Activated naive CD4-positive, alpha-beta T cell treated with anti-CD3 and anti-CD28 coated beads for 36 hours (primary cell): ENCODE measurements around the gene PDIA2. TPM values are rescaled to one million over a fixed set of nuclear protein-coding genes. Genes with fewer than 3 reads are reported as not detected.

Experiments
- CTCF ChIA-PET: fragments of 350-600 bp; sonication (Branson Sonifier 250); formaldehyde crosslinking; loops from one replicate; lab custom pipeline; 2021; ENCODE audit warnings: antibody characterized with exemption; lab: Charles Lee
- DNase-seq: peaks from one replicate; pipeline ENCODE4 v3.0.0-alpha.2; 2020
- H3K27ac Mint-ChIP-seq: one replicate; pipeline ENCODE4 v1.8.0; 2021; ENCODE audit warnings: mild to moderate bottlenecking, mixed read lengths
- H3K27me3 Mint-ChIP-seq: one replicate; pipeline ENCODE4 v1.8.0; 2021; ENCODE audit warnings: low read depth, mixed read lengths
- H3K36me3 Mint-ChIP-seq: one replicate; pipeline ENCODE4 v1.8.0; 2021; ENCODE audit warnings: low read depth, mixed read lengths
- H3K4me1 Mint-ChIP-seq: one replicate; pipeline ENCODE4 v1.8.0; 2021; ENCODE audit warnings: low read depth, mixed read lengths
- H3K4me3 Mint-ChIP-seq: one replicate; pipeline ENCODE4 v1.8.0; 2021; ENCODE audit warnings: mild to moderate bottlenecking, moderate library complexity, mixed read lengths
- H3K9me3 Mint-ChIP-seq: one replicate; pipeline ENCODE4 v1.8.0; 2021; ENCODE audit warnings: mixed read lengths
- intact Hi-C: fragments of 100-400 bp; cut with micrococcal nuclease; formaldehyde crosslinking; loops from one replicate; pipeline ENCODE4 v1.15.1; 2023
- total RNA-seq, 2 experiments: library from RNA; stranded (reverse); gene quantifications; one replicate each; pipeline ENCODE4 v1.2.3, GENCODE V29; 2021

The PDIA2 gene
- total RNA-seq, 2 experiments from 2014 or later: not detected

GRCh38 chr16:286491-287297 is 3.7 kb downstream of the PDIA2 start:
- Mint-ChIP-seq H3K9me3 (no peaks in the 10 kb centered on the region), H3K4me3 (no peak overlapping the region), H3K36me3 (peaks cover 3% of the 10 kb centered on the region), H3K27me3 (no peaks in the 10 kb centered on the region), H3K27ac (no peak overlapping the region), H3K4me1 (no peaks in the 10 kb centered on the region)
- DNase-seq: no peak
- CTCF ChIA-PET: interaction anchor here (1.0 kb wide), 2 partner anchors 56 to 58 kb away, joined by 3 read pairs; partner anchors contain the start of gene LUC7L
- intact Hi-C loops: no loop called here

- Mint-ChIP-seq H3K27me3 (no peaks in the 10 kb centered on the region), H3K9me3 (no peaks in the 10 kb centered on the region), H3K36me3 (peaks cover 3% of the 10 kb centered on the region), H3K27ac (no peak overlapping the region), H3K4me3 (no peak overlapping the region), H3K4me1 (no peaks in the 10 kb centered on the region)
- CTCF ChIA-PET: interaction anchor here (1.0 kb wide), 1 partner anchor 58 kb away, joined by 3 read pairs; the partner anchor contains the start of gene LUC7L
- DNase-seq: no peak
- intact Hi-C loops: no loop called here
Measured at GRCh38 chr16:287298-287811, 4.4 kb downstream of the PDIA2 start.

GRCh38 chr16:287981-288920 is 5.3 kb downstream of the PDIA2 start:
- no peak for DNase-seq
- H3K9me3 Mint-ChIP-seq: no peaks in the 10 kb centered on the region
- no peak overlapping the region for H3K27ac Mint-ChIP-seq
- no peak overlapping the region for H3K4me3 Mint-ChIP-seq
- no peaks in the 10 kb centered on the region for H3K27me3 Mint-ChIP-seq
- intact Hi-C loops: no loop called here
- no peaks in the 10 kb centered on the region for H3K4me1 Mint-ChIP-seq
- CTCF ChIA-PET: no interaction called here
- H3K36me3 Mint-ChIP-seq: peaks cover 3% of the 10 kb centered on the region

GRCh38 chr16:289395-289997 is 6.5 kb downstream of the PDIA2 start:
- intact Hi-C loops: no loop called here
- H3K27ac Mint-ChIP-seq: no peak overlapping the region
- H3K9me3 Mint-ChIP-seq: no peaks in the 10 kb centered on the region
- H3K27me3 Mint-ChIP-seq: no peaks in the 10 kb centered on the region
- CTCF ChIA-PET: no interaction called here
- H3K36me3 Mint-ChIP-seq: peaks cover 4% of the 10 kb centered on the region
- H3K4me3 Mint-ChIP-seq: no peak overlapping the region
- DNase-seq: no peak
- H3K4me1 Mint-ChIP-seq: no peaks in the 10 kb centered on the region

GRCh38 chr16:290015-290680 is 7.2 kb downstream of the PDIA2 start:
- Mint-ChIP-seq H3K9me3 (no peaks in the 10 kb centered on the region), H3K27ac (no peak overlapping the region), H3K27me3 (no peaks in the 10 kb centered on the region), H3K4me3 (no peak overlapping the region), H3K36me3 (peaks cover 4% of the 10 kb centered on the region), H3K4me1 (no peaks in the 10 kb centered on the region)
- DNase-seq: no peak
- intact Hi-C loops: no loop called here
- CTCF ChIA-PET: no interaction called here

- Mint-ChIP-seq H3K27me3 (no peaks in the 10 kb centered on the region), H3K9me3 (no peaks in the 10 kb centered on the region), H3K4me3 (no peak overlapping the region), H3K4me1 (no peaks in the 10 kb centered on the region), H3K27ac (no peak overlapping the region), H3K36me3 (peaks cover 4% of the 10 kb centered on the region)
- intact Hi-C loops: no loop called here
- CTCF ChIA-PET: no interaction called here
- no peak for DNase-seq
Measured at GRCh38 chr16:290681-291405, 7.9 kb downstream of the PDIA2 start.

GRCh38 chr16:291539-291938 is 8.6 kb downstream of the PDIA2 start:
- H3K4me1 Mint-ChIP-seq: no peaks in the 10 kb centered on the region
- no peak overlapping the region for H3K27ac Mint-ChIP-seq
- intact Hi-C loops: no loop called here

GRCh38 chr16:293043-293775 is 10.2 kb downstream of the PDIA2 start:
- H3K4me3 Mint-ChIP-seq: no peak overlapping the region
- DNase-seq: no peak
- H3K27me3 Mint-ChIP-seq: no peaks in the 10 kb centered on the region
- CTCF ChIA-PET: no interaction called here
- H3K36me3 Mint-ChIP-seq: peaks cover 3% of the 10 kb centered on the region
- no peaks in the 10 kb centered on the region for H3K4me1 Mint-ChIP-seq
- H3K27ac Mint-ChIP-seq: no peak overlapping the region
- intact Hi-C loops: no loop called here
- no peaks in the 10 kb centered on the region for H3K9me3 Mint-ChIP-seq

More at GRCh38 chr16:291539-291938, 8.6 kb downstream of the PDIA2 start:
- CTCF ChIA-PET: no interaction called here
- H3K4me3 Mint-ChIP-seq: no peak overlapping the region
- H3K36me3 Mint-ChIP-seq: peaks cover 4% of the 10 kb centered on the region
- H3K9me3 Mint-ChIP-seq: no peaks in the 10 kb centered on the region
- H3K27me3 Mint-ChIP-seq: no peaks in the 10 kb centered on the region
- no peak for DNase-seq

- Mint-ChIP-seq H3K9me3 (no peaks in the 10 kb centered on the region), H3K27me3 (no peaks in the 10 kb centered on the region), H3K36me3 (peaks cover 5% of the 10 kb centered on the region), H3K4me3 (no peak overlapping the region), H3K4me1 (no peaks in the 10 kb centered on the region), H3K27ac (no peak overlapping the region)
- CTCF ChIA-PET: no interaction called here
- intact Hi-C loops: no loop called here
- no peak for DNase-seq
Measured at GRCh38 chr16:296276-296675, 13.3 kb downstream of the PDIA2 start.

GRCh38 chr16:296806-297510 is 14.0 kb downstream of the PDIA2 start:
- Mint-ChIP-seq H3K4me1 (no peaks in the 10 kb centered on the region), H3K27ac (no peak overlapping the region), H3K4me3 (no peak overlapping the region), H3K36me3 (peaks cover 5% of the 10 kb centered on the region), H3K9me3 (no peaks in the 10 kb centered on the region), H3K27me3 (no peaks in the 10 kb centered on the region)
- CTCF ChIA-PET: no interaction called here
- DNase-seq: no peak
- intact Hi-C loops: no loop called here
